ENCODE results near the gene TSHZ2.

DNA sequence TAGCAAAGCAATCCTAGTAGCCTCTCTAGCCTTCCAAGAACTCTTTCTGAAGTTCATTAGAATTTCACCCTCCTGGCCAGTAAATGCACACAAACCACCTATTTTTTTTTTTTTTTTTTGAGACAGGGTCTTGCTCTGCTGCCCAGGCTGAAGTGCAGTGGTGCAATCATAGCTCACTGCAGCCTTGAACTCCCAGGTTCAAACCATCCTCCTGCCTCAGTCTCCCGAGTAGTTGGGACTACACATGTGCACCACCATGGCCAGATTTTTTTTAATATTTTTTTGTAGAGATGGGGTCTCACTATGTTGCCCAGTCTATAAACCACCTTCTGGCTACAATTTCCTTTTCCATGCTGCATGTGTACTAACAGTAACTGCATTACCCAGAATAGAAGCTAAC, 320.2 kb downstream of the TSHZ2 start:
- TF ChIP-seq POLR2AphosphoS5 (IDR thresholded peaks at IDR 0.05; ENCODE audit: low read depth, low read length) = no peak
- no peak for TF ChIP-seq POLR2A (IDR thresholded peaks at IDR 0.05; ENCODE audit: low read depth, low read length)

All from GM12892 (cell line).